Stomach (tissue), 9 donors: Measurements from ENCODE around the gene EXOSC7. TPM values are rescaled to one million over a fixed set of nuclear protein-coding genes. Genes with fewer than 3 reads are reported as not detected.
A peak's percentile ranks its signal among the peaks of the same experiment; 100 is the strongest.

Experiments used
- DNase-seq, 2 donors: peaks; one replicate each; pipeline versions ENCODE4 v3.0.0 to v3.0.0-alpha.2; 2013 to 2019
- H3K27ac ChIP-seq, 5 donors: fragments of 200-600 bp in 4 of 5; sonication (generic) in 4 of 5; one replicate each; pipeline ENCODE4 v1.5.1; 2013 to 2019; ENCODE audit warnings: mild to moderate bottlenecking in 1 of 5, moderate library complexity in 1 of 5
- H3K27me3 ChIP-seq, 3 donors: fragments of 200-600 bp; sonication (generic); one replicate each; pipeline ENCODE4 v1.5.1; 2017 to 2019; ENCODE audit warnings: mixed run types in 1 of 3
- H3K36me3 ChIP-seq, 4 donors: fragments of 200-600 bp; sonication (generic); 1 replicate in 3 of 4; 2 replicates in 1 of 4; pipeline ENCODE4 v1.5.1; 2016 to 2019
- H3K4me1 ChIP-seq, 4 donors: fragments of 200-600 bp; sonication (generic); one replicate each; pipeline ENCODE4 v1.5.1; 2016 to 2019
- H3K4me3 ChIP-seq, 4 donors: fragments of 200-600 bp; sonication (generic) in 3 of 4; one replicate each; pipeline ENCODE4 v1.5.1; 2016 to 2019; ENCODE audit warnings: mild to moderate bottlenecking in 1 of 4
- H3K9me3 ChIP-seq, 4 donors: fragments of 200-600 bp; sonication (generic); one replicate each; pipeline ENCODE4 v1.5.1; 2016 to 2019
- CTCF ChIP-seq, 7 experiments: fragments of 450-650 bp in 4 of 7; fragments of 200-600 bp in 3 of 7; sonication (generic) in 3 of 7; IDR thresholded peaks; one replicate each; pipeline ENCODE4 v1.5.1; 2016 to 2019; ENCODE audit warnings: antibody characterized with exemption in 7 of 7, control low read depth in 2 of 7, mild to moderate bottlenecking in 1 of 7
- EP300 ChIP-seq: sonication (generic); formaldehyde crosslinking; IDR thresholded peaks from one replicate; pipeline ENCODE4 v1.6.1; 2017; ENCODE audit warnings: antibody characterized with exemption
- POLR2A ChIP-seq, 4 donors: fragments of 450-650 bp; IDR thresholded peaks; one replicate each; pipeline ENCODE4 v1.6.1; 2016; ENCODE audit warnings: antibody characterized with exemption in 4 of 4, control low read depth in 2 of 4, mild to moderate bottlenecking in 1 of 4, moderate library complexity in 1 of 4
- POLR2AphosphoS5 ChIP-seq, 3 donors: sonication (generic); formaldehyde crosslinking; IDR thresholded peaks; one replicate each; pipeline ENCODE4 v1.6.1; 2016; ENCODE audit warnings: antibody characterized with exemption in 3 of 3
- WGBS, 5 donors: extraction: QIAGEN DNeasy Blood & Tissue Kit in 3 of 5; methylation state at CpG; one replicate each; pipeline versions ENCODE4 v1.1.5 to v1.1.7; 2013 to 2018; 5-methylcytosine and 5-hydroxymethylcytosine counted together
- intact Hi-C: fragments of 100-400 bp; cut with DNase I; formaldehyde crosslinking; loops from one replicate; pipeline ENCODE4 v1.15.1; 2023; ENCODE audit warnings: low total_unique reads
- polyA plus RNA-seq, 3 donors: library from polyadenylated mRNA; stranded (reverse); fragments of 200-250 nt; gene quantifications; one replicate each; pipeline ENCODE4 v1.2.3, GENCODE V29; 2013
- total RNA-seq, 5 donors: library from RNA; depleted of rRNA; stranded (reverse); fragments of >200 nt; gene quantifications; one replicate each; pipeline versions ENCODE4 v1.1.0 to v1.2.3, GENCODE V29; 2014 to 2016
- donor health status: healthy with polysubstance abuse.
- donor health status: Bipolar disorder and iron deficiency.
- donor health status: healthy.

Gene EXOSC7
- total and polyA plus RNA-seq, 8 donors: 29.5 to 57.4 (median 42.6) TPM

DNA sequence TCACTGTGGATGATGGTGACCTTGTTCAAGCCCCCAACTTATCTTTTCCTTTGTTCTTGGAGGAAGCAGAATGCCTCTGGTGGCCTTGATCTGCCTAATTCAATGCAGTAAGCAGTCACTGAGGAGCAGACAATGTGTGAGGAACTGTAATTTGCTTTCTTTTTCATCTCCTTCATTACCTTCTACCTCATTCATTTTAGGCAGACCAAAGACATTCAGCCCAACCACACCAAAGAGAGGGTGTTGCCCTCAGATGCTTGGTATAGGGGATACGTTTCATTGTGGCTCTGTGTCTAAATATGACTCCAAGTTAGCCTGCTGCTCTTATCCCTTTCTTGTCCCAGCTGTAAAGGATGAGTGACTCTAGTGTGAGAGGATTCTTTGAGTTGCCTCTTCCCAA, 15.3 kb downstream of the EXOSC7 start:
- Histone ChIP-seq H3K4me1 (peaks cover 34 to 74% (median 49%) of the 10 kb centered on the region in 4 donors), H3K27me3 (no peaks in the 10 kb centered on the region), H3K4me3 (no peak overlapping the region), H3K36me3 (peaks cover 8 to 42% (median 30%) of the 10 kb centered on the region in 4 donors), H3K27ac (no peak overlapping the region), H3K9me3 (no peaks in the 10 kb centered on the region)
- WGBS, 5 donors: 83 to 97% (median 93%) methylated on average over 1 of the region's 1 CpG
- intact Hi-C loops: no loop called here
- no peak for DNase-seq
- TF ChIP-seq EP300: no peak
- TF ChIP-seq POLR2A (IDR thresholded peaks at IDR 0.05): no peak
- no peak for TF ChIP-seq CTCF (IDR thresholded peaks at IDR 0.05)
- no peak for TF ChIP-seq POLR2AphosphoS5 (IDR thresholded peaks at IDR 0.05)

DNA sequence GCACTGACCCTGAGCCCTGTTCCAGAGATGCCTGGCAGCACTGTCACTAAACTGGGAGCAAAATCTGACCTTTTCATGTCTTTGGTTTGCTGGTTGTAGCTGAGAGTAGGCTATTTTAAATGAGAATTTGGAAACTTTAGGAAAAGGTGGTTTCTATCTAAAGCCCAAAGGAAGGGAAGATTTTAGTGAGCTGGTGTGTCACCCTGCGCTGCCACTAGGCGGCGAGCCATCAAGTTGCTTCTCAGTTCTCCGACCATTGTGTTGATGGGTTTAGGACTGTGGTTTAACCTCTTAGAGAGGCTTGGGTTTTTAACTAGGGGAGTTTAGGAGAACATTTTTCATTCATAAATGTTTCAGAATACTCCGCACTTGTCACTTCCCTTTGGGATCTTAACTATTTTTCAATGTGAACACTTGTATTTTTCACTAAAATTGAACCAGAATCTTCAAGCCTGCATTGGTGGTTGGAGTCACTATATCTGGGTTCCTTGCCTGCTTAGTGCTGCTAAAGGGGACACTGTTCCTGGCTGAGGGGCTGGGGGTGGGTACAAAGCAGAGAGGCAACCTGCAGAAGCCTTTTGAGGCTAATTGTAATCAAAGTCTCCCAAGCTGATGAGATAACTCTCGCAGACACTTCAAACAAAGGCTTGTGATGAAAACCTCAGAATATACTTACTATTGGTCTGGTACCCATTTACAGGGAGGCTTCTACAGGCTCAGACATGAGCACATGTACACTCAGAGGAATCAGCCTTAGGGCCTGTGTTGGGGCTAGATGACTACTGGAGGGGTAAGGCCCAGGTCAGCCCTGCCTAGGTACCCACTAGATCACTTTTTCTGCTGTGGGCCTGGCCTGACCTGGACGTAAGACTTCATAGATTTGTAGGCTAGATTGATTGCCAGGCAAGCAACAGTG, 16.8 kb downstream of the EXOSC7 start:
- no peaks in the 10 kb centered on the region for H3K9me3 ChIP-seq
- intact Hi-C loops: no loop called here
- peaks cover 30 to 70% (median 46%) of the 10 kb centered on the region in 4 donors for H3K4me1 ChIP-seq
- 59 to 67% (median 66%) methylated on average over 7 of the region's 7 CpGs for WGBS, 5 donors
- no peak overlapping the region for H3K4me3 ChIP-seq
- peak overlapping the region; percentile 54 to 73 (median 69) for H3K27ac ChIP-seq
- peaks cover 10 to 55% (median 43%) of the 10 kb centered on the region in 4 donors for H3K36me3 ChIP-seq
- no peak for DNase-seq
- TF ChIP-seq POLR2AphosphoS5 (IDR thresholded peaks at IDR 0.05) (no peak), CTCF (IDR thresholded peaks at IDR 0.05) (peak in 5 of 7 experiments; percentile 6 to 49 (median 40)), POLR2A (IDR thresholded peaks at IDR 0.05) (no peak), EP300 (no peak)
- H3K27me3 ChIP-seq: no peaks in the 10 kb centered on the region

GRCh38 chr3:44993471-44994205, 17.6 kb downstream of the EXOSC7 start:
- H3K36me3 ChIP-seq: peaks cover 16 to 63% (median 51%) of the 10 kb centered on the region in 4 donors

DNA sequence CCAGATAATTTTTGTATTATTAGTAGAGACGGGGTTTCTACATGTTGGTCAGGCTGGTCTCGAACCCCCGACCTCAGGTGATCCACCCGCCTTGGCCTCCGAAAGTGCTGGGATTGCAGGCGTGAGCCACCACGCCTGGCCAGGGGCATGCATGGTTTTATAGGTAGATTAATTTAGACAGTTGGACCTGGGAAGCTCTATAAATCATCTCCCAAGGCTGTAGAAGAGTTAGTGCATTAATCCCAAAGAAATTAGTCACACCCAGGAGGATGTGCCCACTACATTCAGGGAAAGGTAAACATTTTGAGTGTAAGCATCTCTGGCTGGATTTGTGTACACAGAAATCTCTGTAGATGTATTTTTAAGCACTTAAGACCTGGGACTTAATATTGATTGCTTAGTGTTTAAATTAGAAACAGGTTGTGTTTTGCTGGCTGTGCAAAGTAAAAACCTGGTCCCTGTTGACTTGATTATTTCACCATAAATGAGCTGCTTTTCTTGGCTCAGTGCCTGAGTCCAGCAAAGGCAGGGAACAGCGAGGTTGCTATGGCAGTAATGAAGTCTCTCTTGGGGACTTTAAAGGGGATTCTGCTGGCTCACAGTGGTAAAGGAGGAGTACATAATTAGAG, 19.2 kb downstream of the EXOSC7 start:
- H3K4me1 ChIP-seq: peaks cover 30 to 60% (median 34%) of the 10 kb centered on the region in 4 donors
- H3K4me3 ChIP-seq: no peak overlapping the region
- WGBS, 5 donors: 63 to 79% (median 75%) methylated on average over 7 to 8 of the region's 8 CpGs
- H3K27ac ChIP-seq: peak overlapping the region in 4 of 5 donors; percentile 13 to 69 (median 56)
- intact Hi-C loops: no loop called here
- H3K36me3 ChIP-seq: peaks cover 15 to 67% (median 51%) of the 10 kb centered on the region in 4 donors
- no peaks in the 10 kb centered on the region for H3K9me3 ChIP-seq
- no peak for TF ChIP-seq CTCF (IDR thresholded peaks at IDR 0.05)
- H3K27me3 ChIP-seq: no peaks in the 10 kb centered on the region
- peak; percentile 37 to 83 for DNase-seq

More at GRCh38 chr3:44993471-44994205, 17.6 kb downstream of the EXOSC7 start:
- Histone ChIP-seq H3K27me3 (no peaks in the 10 kb centered on the region), H3K27ac (peak overlapping the region; percentile 54 to 73 (median 69)), H3K4me1 (peaks cover 30 to 63% (median 42%) of the 10 kb centered on the region in 4 donors), H3K4me3 (no peak overlapping the region), H3K9me3 (no peaks in the 10 kb centered on the region)
- TF ChIP-seq POLR2AphosphoS5 (IDR thresholded peaks at IDR 0.05) (peak in 2 of 3 donors; percentile 7 to 60), POLR2A (IDR thresholded peaks at IDR 0.05) (no peak), EP300 (no peak)
- intact Hi-C loops: no loop called here
- no peak for DNase-seq
